ENCODE results near the gene MFF.

The MFF gene

GRCh38 chr2:227401550-227401949, 76.5 kb downstream of the MFF start:
- no peak overlapping the region for H3K27ac ChIP-seq
- no peak overlapping the region for H3K4me3 ChIP-seq

- Histone ChIP-seq H3K27ac (no peak overlapping the region), H3K4me3 (no peak overlapping the region)
These were observed 77.3 kb downstream of the MFF start for GRCh38 chr2:227402321-227402720.

GRCh38 chr2:227402959-227403358, 77.9 kb downstream of the MFF start:
- Histone ChIP-seq H3K27ac (no peak overlapping the region), H3K4me3 (no peak overlapping the region)

- no peak overlapping the region for H3K27ac ChIP-seq
- no peak overlapping the region for H3K4me3 ChIP-seq
These were observed 79.7 kb downstream of the MFF start for GRCh38 chr2:227404585-227405271.

GRCh38 chr2:227406177-227407031, 81.4 kb downstream of the MFF start:
- H3K27ac ChIP-seq, result peak overlapping the region in 14 of 21 experiments; percentile 9 to 86 (median 57)
- H3K4me3 ChIP-seq, result no peak overlapping the region

Data from skin epidermis (tissue), 12 donors.